ENCODE data around the gene RXRA. TPM values are rescaled to one million over a fixed set of nuclear protein-coding genes. Genes with fewer than 3 reads are reported as not detected.

RXRA gene
- total RNA-seq, 1 donor from 2014 or later = 20.5 TPM

- peaks cover 10% of the 10 kb centered on the region for H3K27me3 Mint-ChIP-seq (ENCODE audit: unreplicated experiment)
- no peaks in the 10 kb centered on the region for H3K36me3 Mint-ChIP-seq (ENCODE audit: unreplicated experiment)
- peaks cover 12% of the 10 kb centered on the region for H3K4me1 Mint-ChIP-seq (ENCODE audit: low read depth, unreplicated experiment)
- no peak for TF ChIP-seq CTCF (IDR thresholded peaks at IDR 0.05; ENCODE audit: partially characterized antibody, unreplicated experiment)
- no peak overlapping the region for H3K4me3 Mint-ChIP-seq (ENCODE audit: unreplicated experiment)
- no peak for DNase-seq
- H3K9me3 Mint-ChIP-seq (ENCODE audit: unreplicated experiment) = peaks cover 4% of the 10 kb centered on the region
- H3K27ac Mint-ChIP-seq (ENCODE audit: unreplicated experiment) = no peak overlapping the region
These were observed 64.3 kb downstream of the RXRA start for GRCh38 chr9:134390537-134390936.

- TF ChIP-seq CTCF (IDR thresholded peaks at IDR 0.05; ENCODE audit: partially characterized antibody, unreplicated experiment) = no peak
- peaks cover 4% of the 10 kb centered on the region for H3K9me3 Mint-ChIP-seq (ENCODE audit: unreplicated experiment)
- DNase-seq = no peak
- no peak overlapping the region for H3K27ac Mint-ChIP-seq (ENCODE audit: unreplicated experiment)
- no peaks in the 10 kb centered on the region for H3K36me3 Mint-ChIP-seq (ENCODE audit: unreplicated experiment)
- no peak overlapping the region for H3K4me3 Mint-ChIP-seq (ENCODE audit: unreplicated experiment)
- peaks cover 12% of the 10 kb centered on the region for H3K4me1 Mint-ChIP-seq (ENCODE audit: low read depth, unreplicated experiment)
- peaks cover 10% of the 10 kb centered on the region for H3K27me3 Mint-ChIP-seq (ENCODE audit: unreplicated experiment)
These were observed 64.7 kb downstream of the RXRA start for GRCh38 chr9:134390947-134391318.

- H3K4me1 Mint-ChIP-seq (ENCODE audit: low read depth, unreplicated experiment) = peaks cover 12% of the 10 kb centered on the region
- no peak for DNase-seq
- TF ChIP-seq CTCF (IDR thresholded peaks at IDR 0.05; ENCODE audit: partially characterized antibody, unreplicated experiment) = no peak
- H3K27me3 Mint-ChIP-seq (ENCODE audit: unreplicated experiment) = peaks cover 10% of the 10 kb centered on the region
- no peak overlapping the region for H3K4me3 Mint-ChIP-seq (ENCODE audit: unreplicated experiment)
- no peak overlapping the region for H3K27ac Mint-ChIP-seq (ENCODE audit: unreplicated experiment)
- peaks cover 4% of the 10 kb centered on the region for H3K9me3 Mint-ChIP-seq (ENCODE audit: unreplicated experiment)
- no peaks in the 10 kb centered on the region for H3K36me3 Mint-ChIP-seq (ENCODE audit: unreplicated experiment)
These were observed 65.3 kb downstream of the RXRA start for GRCh38 chr9:134391319-134392231.

GRCh38 chr9:134392900-134393299, 66.6 kb downstream of the RXRA start:
- Mint-ChIP-seq H3K36me3 (ENCODE audit: unreplicated experiment) (no peaks in the 10 kb centered on the region), H3K9me3 (ENCODE audit: unreplicated experiment) (peaks cover 3% of the 10 kb centered on the region), H3K4me3 (ENCODE audit: unreplicated experiment) (no peak overlapping the region), H3K4me1 (ENCODE audit: low read depth, unreplicated experiment) (peaks cover 12% of the 10 kb centered on the region), H3K27ac (ENCODE audit: unreplicated experiment) (no peak overlapping the region), H3K27me3 (ENCODE audit: unreplicated experiment) (peaks cover 10% of the 10 kb centered on the region)
- DNase-seq = no peak
- TF ChIP-seq CTCF (IDR thresholded peaks at IDR 0.05; ENCODE audit: partially characterized antibody, unreplicated experiment) = no peak

- Mint-ChIP-seq H3K27me3 (ENCODE audit: unreplicated experiment) (peaks cover 8% of the 10 kb centered on the region), H3K9me3 (ENCODE audit: unreplicated experiment) (no peaks in the 10 kb centered on the region), H3K36me3 (ENCODE audit: unreplicated experiment) (no peaks in the 10 kb centered on the region), H3K4me3 (ENCODE audit: unreplicated experiment) (no peak overlapping the region), H3K4me1 (ENCODE audit: low read depth, unreplicated experiment) (peaks cover 7% of the 10 kb centered on the region), H3K27ac (ENCODE audit: unreplicated experiment) (peak overlapping the region; percentile 39)
- no peak for DNase-seq
- no peak for TF ChIP-seq CTCF (IDR thresholded peaks at IDR 0.05; ENCODE audit: partially characterized antibody, unreplicated experiment)
These were observed 67.5 kb downstream of the RXRA start for GRCh38 chr9:134393582-134394280.

Data from glutamatergic neuron (in vitro differentiated cells).